ENCODE data around the gene DLX3.

DLX3 gene

DNA sequence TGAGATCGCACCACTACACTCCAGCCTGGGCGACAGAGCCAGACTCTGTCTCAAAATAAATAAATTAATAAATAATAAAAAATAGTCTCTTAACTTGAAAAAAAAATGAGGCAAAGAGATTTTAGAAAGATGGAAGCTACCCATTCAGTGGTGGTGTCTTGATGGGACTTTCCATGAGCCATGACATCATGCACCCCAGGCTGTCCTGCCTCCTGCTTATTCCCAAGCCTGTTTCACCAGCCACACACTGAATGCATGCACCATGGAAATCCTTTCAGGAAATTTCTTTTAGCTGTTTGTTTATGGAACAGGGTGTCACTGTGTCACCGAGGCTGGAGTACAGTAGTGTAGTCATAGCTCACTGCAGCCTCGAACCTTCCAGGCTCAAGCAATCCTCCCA, 8.9 kb upstream of the DLX3 start:
- peaks cover 3% of the 10 kb centered on the region for H3K9me3 Mint-ChIP-seq
- H3K36me3 Mint-ChIP-seq = peaks cover 4% of the 10 kb centered on the region
- peaks cover 20% of the 10 kb centered on the region for H3K4me1 Mint-ChIP-seq
- no peak overlapping the region for H3K27ac Mint-ChIP-seq
- no peak for ATAC-seq
- peaks cover 30% of the 10 kb centered on the region for H3K27me3 Mint-ChIP-seq
- no peak overlapping the region for H3K4me3 Mint-ChIP-seq

DNA sequence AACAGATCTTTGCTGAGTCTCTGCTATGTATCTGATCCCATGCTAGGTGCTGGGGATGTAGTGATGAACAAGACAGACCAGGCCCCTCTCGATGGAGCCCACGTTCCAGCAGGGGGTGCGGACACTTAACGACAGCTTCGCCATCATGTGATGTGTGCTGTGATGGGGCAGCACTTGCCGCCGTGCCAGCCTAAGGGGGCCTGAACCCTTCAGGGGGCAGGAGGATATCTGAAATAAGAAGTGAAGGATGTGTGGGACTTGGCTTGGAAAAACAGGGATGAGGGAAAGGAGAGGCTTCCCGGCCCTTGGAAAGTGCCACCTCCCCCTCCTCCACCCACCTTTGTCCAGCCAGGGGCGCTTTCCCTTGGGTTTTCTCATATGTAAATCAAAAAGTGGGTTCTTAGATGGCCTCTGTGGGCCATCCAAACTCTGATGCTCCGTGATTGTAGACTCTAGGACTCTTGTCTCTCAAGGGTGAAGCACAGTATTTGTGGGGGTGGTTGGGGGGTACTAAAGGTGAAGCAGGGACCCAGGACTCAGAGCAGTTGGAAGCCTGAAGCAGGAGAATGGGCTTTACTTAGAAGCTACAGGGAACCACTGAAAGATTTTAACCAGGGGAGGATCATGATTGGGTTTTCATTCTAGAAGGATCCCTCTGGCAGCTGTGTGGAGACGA, 4.0 kb upstream of the DLX3 start:
- H3K27ac Mint-ChIP-seq = no peak overlapping the region

GRCh38 chr17:49997773-49998703, 3.0 kb upstream of the DLX3 start:
- Mint-ChIP-seq H3K4me3 (no peak overlapping the region), H3K4me1 (peaks cover 29% of the 10 kb centered on the region), H3K27ac (no peak overlapping the region), H3K9me3 (no peaks in the 10 kb centered on the region), H3K27me3 (peaks cover 85% of the 10 kb centered on the region), H3K36me3 (no peaks in the 10 kb centered on the region)
- peak; percentile 88 for ATAC-seq

More for the DNA sequence above, 4.0 kb upstream of the DLX3 start:
- peaks cover 25% of the 10 kb centered on the region for H3K4me1 Mint-ChIP-seq
- ATAC-seq = no peak
- H3K4me3 Mint-ChIP-seq = no peak overlapping the region
- H3K36me3 Mint-ChIP-seq = no peaks in the 10 kb centered on the region
- H3K27me3 Mint-ChIP-seq = peaks cover 79% of the 10 kb centered on the region
- no peaks in the 10 kb centered on the region for H3K9me3 Mint-ChIP-seq

DNA sequence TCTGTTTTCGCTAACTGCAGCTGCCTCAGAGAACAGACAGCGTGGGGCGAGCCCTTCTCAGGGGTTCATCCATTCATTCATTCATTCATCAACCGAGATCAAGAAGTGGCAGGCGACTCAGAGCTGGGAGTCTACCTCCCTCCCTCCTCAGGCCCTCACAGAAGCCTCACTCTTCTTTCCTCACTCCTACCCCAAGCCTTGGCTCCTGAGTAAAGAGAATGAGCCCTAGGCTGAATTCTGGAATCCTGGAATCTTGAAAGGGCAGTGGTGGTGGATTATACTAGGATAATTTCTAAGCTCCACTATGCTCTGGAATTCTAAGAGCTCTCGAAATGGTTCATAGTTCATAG, 2.3 kb upstream of the DLX3 start:
- Mint-ChIP-seq H3K27me3 (peaks cover 93% of the 10 kb centered on the region), H3K36me3 (no peaks in the 10 kb centered on the region), H3K27ac (no peak overlapping the region), H3K9me3 (no peaks in the 10 kb centered on the region), H3K4me3 (no peak overlapping the region), H3K4me1 (peaks cover 29% of the 10 kb centered on the region)
- no peak for ATAC-seq

- peaks cover 94% of the 10 kb centered on the region for H3K27me3 Mint-ChIP-seq
- peaks cover 29% of the 10 kb centered on the region for H3K4me1 Mint-ChIP-seq
- peak overlapping the region; percentile 23 for H3K4me3 Mint-ChIP-seq
- ATAC-seq = peak; percentile 38
- H3K36me3 Mint-ChIP-seq = no peaks in the 10 kb centered on the region
- no peak overlapping the region for H3K27ac Mint-ChIP-seq
- no peaks in the 10 kb centered on the region for H3K9me3 Mint-ChIP-seq
Measured at GRCh38 chr17:49996495-49997300, 1.7 kb upstream of the DLX3 start.

GRCh38 chr17:49996121-49996494, 1.1 kb upstream of the DLX3 start:
- Mint-ChIP-seq H3K36me3 (no peaks in the 10 kb centered on the region), H3K9me3 (no peaks in the 10 kb centered on the region), H3K27ac (no peak overlapping the region), H3K27me3 (peaks cover 95% of the 10 kb centered on the region), H3K4me3 (no peak overlapping the region), H3K4me1 (peaks cover 29% of the 10 kb centered on the region)
- ATAC-seq = no peak

DNA sequence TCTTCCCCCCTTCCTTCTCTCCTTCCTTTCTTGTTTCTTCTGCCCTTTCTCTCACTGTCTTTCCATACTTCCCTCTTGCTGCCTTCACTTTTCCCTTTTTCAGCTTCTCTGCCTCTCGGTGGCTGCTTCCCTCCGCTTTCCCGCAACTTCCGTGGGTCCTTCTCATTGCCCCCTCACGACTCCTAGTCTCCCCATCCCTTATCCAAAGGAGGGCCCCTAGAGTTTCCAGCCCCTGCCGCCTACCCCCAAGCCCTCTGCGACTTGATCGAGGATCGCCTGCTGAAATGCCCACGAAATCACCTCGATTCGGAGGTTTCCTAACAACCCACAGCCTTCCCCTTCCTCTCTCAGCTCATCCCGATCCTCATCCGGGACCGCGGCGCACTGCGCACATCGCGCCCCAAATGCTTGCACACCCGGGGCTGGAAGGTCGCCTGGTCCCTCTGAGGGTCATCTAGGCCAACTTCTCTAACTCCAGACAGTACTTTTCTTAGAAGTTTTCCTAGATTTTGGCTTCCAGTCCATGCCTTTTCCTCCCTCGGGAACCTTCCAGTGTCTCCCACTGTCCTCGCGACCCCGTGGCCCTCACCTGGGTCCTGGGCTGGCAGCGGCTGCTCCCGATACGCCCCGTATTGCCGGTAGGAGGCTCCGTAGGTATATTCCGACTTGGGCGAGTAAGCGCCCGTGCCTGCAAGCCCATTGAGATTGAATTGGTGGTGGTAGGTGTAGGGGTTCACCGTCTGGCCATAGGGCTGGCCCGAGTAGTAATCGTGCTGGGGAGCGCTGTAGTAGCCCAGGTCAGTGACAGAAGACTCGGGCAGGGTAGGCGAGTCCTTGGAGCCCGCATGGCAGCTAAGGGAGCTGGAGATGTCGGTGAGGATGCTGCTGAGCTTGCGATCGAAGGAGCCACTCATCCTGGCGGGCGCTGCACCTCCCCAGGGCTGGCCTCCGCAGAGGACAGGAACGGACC, 654 bp downstream of the DLX3 start:
- no peak for ATAC-seq
- Mint-ChIP-seq H3K36me3 (no peaks in the 10 kb centered on the region), H3K4me1 (peaks cover 29% of the 10 kb centered on the region), H3K27ac (peak overlapping the region; percentile 52), H3K4me3 (peak overlapping the region; percentile 75), H3K27me3 (peaks cover 96% of the 10 kb centered on the region), H3K9me3 (no peaks in the 10 kb centered on the region)

GRCh38 chr17:49993423-49994060, 1.5 kb downstream of the DLX3 start:
- peak overlapping the region; percentile 52 for H3K27ac Mint-ChIP-seq
- H3K36me3 Mint-ChIP-seq = no peaks in the 10 kb centered on the region
- H3K4me3 Mint-ChIP-seq = peak overlapping the region; percentile 75
- H3K4me1 Mint-ChIP-seq = peaks cover 29% of the 10 kb centered on the region
- no peak for ATAC-seq
- peaks cover 96% of the 10 kb centered on the region for H3K27me3 Mint-ChIP-seq
- no peaks in the 10 kb centered on the region for H3K9me3 Mint-ChIP-seq

DNA sequence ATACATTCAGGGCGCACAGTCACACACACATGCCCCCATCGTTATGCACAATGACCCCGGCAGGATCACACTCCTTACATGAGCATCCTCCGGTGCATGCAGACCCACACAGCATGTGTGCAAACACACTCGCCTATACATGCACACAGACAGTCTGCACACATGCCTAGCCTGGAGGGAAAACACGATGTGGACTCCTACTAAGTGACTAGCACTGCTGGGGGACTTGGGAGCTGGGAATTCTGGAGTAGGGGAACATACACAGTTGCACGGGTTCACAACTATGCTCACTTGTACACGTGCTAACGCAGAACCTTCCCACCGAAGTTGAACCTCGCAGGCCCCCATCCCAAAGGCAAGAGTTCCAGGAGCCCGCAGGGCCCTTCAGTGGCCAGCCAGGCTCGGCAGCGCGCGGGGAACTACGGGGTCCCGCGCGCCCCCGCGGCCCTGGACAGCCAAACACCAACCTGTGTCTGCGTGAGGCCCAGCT, 2.0 kb downstream of the DLX3 start:
- Mint-ChIP-seq H3K27ac (no peak overlapping the region), H3K4me1 (peaks cover 34% of the 10 kb centered on the region), H3K9me3 (no peaks in the 10 kb centered on the region), H3K36me3 (no peaks in the 10 kb centered on the region), H3K27me3 (peaks cover 96% of the 10 kb centered on the region), H3K4me3 (peak overlapping the region; percentile 16)
- ATAC-seq = no peak

- Mint-ChIP-seq H3K27me3 (peaks cover 96% of the 10 kb centered on the region), H3K4me1 (peaks cover 34% of the 10 kb centered on the region), H3K27ac (no peak overlapping the region), H3K4me3 (no peak overlapping the region), H3K9me3 (no peaks in the 10 kb centered on the region), H3K36me3 (no peaks in the 10 kb centered on the region)
- ATAC-seq = no peak
Measured at GRCh38 chr17:49992191-49992932, 2.7 kb downstream of the DLX3 start.

GRCh38 chr17:49991409-49991808, 3.6 kb downstream of the DLX3 start:
- H3K27me3 Mint-ChIP-seq = peaks cover 96% of the 10 kb centered on the region
- peaks cover 29% of the 10 kb centered on the region for H3K4me1 Mint-ChIP-seq
- H3K9me3 Mint-ChIP-seq = no peaks in the 10 kb centered on the region
- no peaks in the 10 kb centered on the region for H3K36me3 Mint-ChIP-seq
- H3K4me3 Mint-ChIP-seq = no peak overlapping the region
- ATAC-seq = no peak
- no peak overlapping the region for H3K27ac Mint-ChIP-seq

- no peak for ATAC-seq
- Mint-ChIP-seq H3K9me3 (no peaks in the 10 kb centered on the region), H3K27ac (no peak overlapping the region), H3K4me1 (peaks cover 25% of the 10 kb centered on the region), H3K36me3 (no peaks in the 10 kb centered on the region), H3K4me3 (no peak overlapping the region), H3K27me3 (peaks cover 96% of the 10 kb centered on the region)
Measured at GRCh38 chr17:49990921-49991320, 4.1 kb downstream of the DLX3 start.

DNA sequence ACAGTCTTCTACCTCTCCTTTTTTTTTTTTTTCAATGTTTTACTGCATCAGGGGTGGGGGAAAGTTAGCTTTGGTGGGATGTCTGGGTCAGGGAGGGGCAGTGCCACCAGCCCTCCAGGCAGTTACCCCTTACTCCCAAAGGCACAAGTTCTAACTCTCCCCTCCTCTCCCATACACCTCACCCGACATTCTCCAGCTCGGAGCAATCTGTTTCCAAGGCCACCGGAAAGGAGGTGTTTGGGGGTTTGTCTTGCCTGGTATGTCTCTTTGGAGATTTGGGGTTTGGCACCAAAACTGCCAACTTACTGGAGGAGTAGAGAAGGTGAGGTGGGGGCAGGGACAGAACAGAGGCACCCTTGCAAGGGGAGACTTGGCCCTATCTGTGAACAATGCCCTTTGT, 4.7 kb downstream of the DLX3 start:
- no peak for ATAC-seq
- peaks cover 22% of the 10 kb centered on the region for H3K4me1 Mint-ChIP-seq
- no peak overlapping the region for H3K27ac Mint-ChIP-seq
- H3K27me3 Mint-ChIP-seq = peaks cover 96% of the 10 kb centered on the region
- no peaks in the 10 kb centered on the region for H3K36me3 Mint-ChIP-seq
- no peak overlapping the region for H3K4me3 Mint-ChIP-seq
- no peaks in the 10 kb centered on the region for H3K9me3 Mint-ChIP-seq
